ENCODE measurements around the gene IDUA. TPM values are rescaled to one million over a fixed set of nuclear protein-coding genes. Genes with fewer than 3 reads are reported as not detected.
"Not testable (repeated sequence)": the region's sequence is repeated elsewhere in the genome, so short reads cannot be mapped to it uniquely, and the experiment has no call there.

IDUA gene
- total RNA-seq, 2 experiments from 2014 or later = 18.8 to 19.0 TPM

- ChIA-PET CTCF (no interaction called here), POLR2A (no interaction called here)
- Mint-ChIP-seq H3K4me1 (peaks cover 7% of the 10 kb centered on the region), H3K27me3 (peaks cover 6% of the 10 kb centered on the region), H3K27ac (no peak overlapping the region), H3K9me3 (no peaks in the 10 kb centered on the region), H3K4me3 (no peak overlapping the region), H3K36me3 (ENCODE audit: low read depth) (no peaks in the 10 kb centered on the region)
- no peak for DNase-seq
Measured at GRCh38 chr4:991451-992296, 4.8 kb downstream of the IDUA start.

DNA sequence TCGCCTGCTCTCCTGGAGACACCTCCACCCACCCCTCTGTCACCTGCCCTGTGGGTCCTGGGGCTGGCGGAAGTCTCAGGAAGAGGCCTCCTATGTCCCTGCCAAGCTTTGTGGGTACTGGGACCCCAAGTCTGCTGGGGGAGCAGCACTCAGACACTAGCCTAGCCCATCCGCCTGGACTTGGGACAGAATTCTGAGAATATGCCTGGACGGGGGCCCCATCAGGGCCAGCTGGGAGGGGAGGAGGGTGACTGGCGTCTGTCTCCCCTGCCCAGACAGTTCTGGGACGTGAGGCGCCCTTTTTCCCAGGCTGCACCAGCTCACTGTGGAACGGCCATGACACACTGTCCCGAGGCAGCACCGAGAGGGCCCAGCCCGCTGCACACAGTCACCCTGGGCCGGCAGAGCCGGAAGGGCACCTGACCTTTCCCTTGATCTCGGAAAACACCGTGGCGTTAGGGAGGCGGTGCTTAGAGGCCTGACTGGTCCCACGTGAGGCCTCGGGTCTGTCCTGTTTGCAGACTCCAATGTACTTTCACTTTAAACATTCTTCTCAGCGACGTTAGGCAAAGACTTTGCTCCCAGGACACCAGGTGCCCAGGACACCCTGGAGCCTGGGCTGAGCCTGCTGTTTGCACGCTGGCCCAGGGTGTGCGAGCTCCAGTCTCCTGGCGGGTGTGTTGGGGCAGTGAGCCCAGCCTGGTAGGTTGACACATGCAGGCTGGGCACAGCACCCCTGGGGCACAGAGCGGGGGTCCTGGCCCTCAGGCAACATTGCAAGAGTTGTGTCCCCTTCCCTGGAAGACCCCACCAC lies 5.7 kb downstream of the IDUA start:
- Mint-ChIP-seq H3K4me1 (peaks cover 6% of the 10 kb centered on the region), H3K4me3 (no peak overlapping the region), H3K9me3 (no peaks in the 10 kb centered on the region), H3K36me3 (ENCODE audit: low read depth) (no peaks in the 10 kb centered on the region), H3K27me3 (peaks cover 10% of the 10 kb centered on the region), H3K27ac (no peak overlapping the region)
- no peak for DNase-seq
- ChIA-PET POLR2A (no interaction called here), CTCF (no interaction called here)

- H3K4me3 Mint-ChIP-seq = no peak within 1 kb of the TSS
- H3K9me3 Mint-ChIP-seq = no peaks in the 10 kb centered on the region
- CTCF ChIA-PET = no interaction called here
Measured at GRCh38 chr4:993111-994029, 6.5 kb downstream of the IDUA start, which contains the start of gene SLC26A1. Gene SLC26A1, minus strand, starts transcription at chr4:993404. Its CDS starts 1,701 bp downstream, at chr4:991703.

GRCh38 chr4:995311-996026 lies 8.6 kb downstream of the IDUA start:
- Mint-ChIP-seq H3K27me3 (peaks cover 25% of the 10 kb centered on the region), H3K27ac (no peak overlapping the region), H3K4me3 (no peak overlapping the region), H3K36me3 (ENCODE audit: low read depth) (no peaks in the 10 kb centered on the region), H3K4me1 (no peaks in the 10 kb centered on the region), H3K9me3 (no peaks in the 10 kb centered on the region)
- ChIA-PET CTCF (no interaction called here), POLR2A (no interaction called here)
- DNase-seq = no peak

More at GRCh38 chr4:993111-994029, 6.5 kb downstream of the IDUA start, which contains the start of gene SLC26A1:
- no peak within 1 kb of the TSS for H3K27ac Mint-ChIP-seq
- POLR2A ChIA-PET = no interaction called here
- no peaks in the 10 kb centered on the region for H3K4me1 Mint-ChIP-seq
- peaks cover 16% of the 10 kb centered on the region for H3K27me3 Mint-ChIP-seq
- no peak for DNase-seq
- no peaks in the 10 kb centered on the region for H3K36me3 Mint-ChIP-seq (ENCODE audit: low read depth)

DNA sequence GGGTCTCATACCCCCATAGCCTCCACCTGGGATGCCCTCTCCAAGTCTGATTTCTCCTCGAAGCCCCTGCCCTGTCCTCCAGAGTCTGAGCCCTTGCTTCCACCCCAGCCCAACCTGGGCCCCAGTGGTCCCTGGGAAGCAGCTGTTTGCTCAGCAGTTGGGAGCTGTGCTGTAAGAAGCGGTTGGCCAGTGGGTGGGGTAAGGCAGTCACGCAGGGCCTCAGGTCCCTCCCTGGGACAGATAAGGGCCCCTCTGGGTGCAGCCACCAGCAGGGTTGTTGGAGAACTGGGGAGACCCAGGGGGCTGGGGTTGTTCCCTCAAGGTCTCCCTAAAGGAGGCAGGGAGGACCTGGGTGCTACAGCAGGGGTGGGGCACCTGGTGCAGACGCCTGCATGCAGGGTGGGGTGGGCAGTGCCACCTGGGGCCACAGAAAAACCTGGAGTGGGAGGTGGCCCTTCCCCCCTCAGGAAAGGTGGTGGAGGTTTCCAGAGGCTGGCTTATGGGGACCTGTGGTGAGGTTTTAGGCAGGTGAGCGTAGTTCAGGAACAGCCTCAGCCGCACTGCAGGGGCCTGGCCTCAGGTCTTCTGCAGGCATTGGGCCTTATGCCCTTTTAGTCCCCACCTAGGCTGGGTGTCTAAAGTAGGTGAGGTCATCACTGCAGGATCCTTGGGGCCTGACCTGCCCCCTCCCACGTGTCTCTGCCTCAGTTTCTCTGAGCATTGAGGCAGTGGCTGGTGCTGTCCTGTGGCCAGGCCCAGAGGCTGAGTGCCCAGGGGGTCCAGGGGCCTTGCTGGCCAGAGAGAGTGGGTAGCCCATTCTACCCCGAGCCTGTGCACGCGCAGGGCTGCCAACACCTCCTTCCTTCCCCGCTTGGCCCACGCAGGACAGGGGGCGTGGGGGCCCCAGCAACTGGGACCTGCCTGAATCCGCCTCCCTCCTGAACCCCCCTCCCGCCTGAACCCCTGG lies 9.5 kb downstream of the IDUA start:
- Mint-ChIP-seq H3K27ac (no peak overlapping the region), H3K9me3 (no peaks in the 10 kb centered on the region), H3K4me3 (no peak overlapping the region), H3K27me3 (peaks cover 27% of the 10 kb centered on the region), H3K4me1 (no peaks in the 10 kb centered on the region), H3K36me3 (ENCODE audit: low read depth) (no peaks in the 10 kb centered on the region)
- POLR2A ChIA-PET = no interaction called here
- no peak for DNase-seq
- CTCF ChIA-PET = no interaction called here

GRCh38 chr4:996997-997374 lies 10.1 kb downstream of the IDUA start:
- Mint-ChIP-seq H3K36me3 (ENCODE audit: low read depth) (no peaks in the 10 kb centered on the region), H3K27me3 (peaks cover 33% of the 10 kb centered on the region), H3K4me3 (no peak overlapping the region), H3K9me3 (no peaks in the 10 kb centered on the region), H3K4me1 (no peaks in the 10 kb centered on the region), H3K27ac (no peak overlapping the region)
- ChIA-PET CTCF (no interaction called here), POLR2A (no interaction called here)
- DNase-seq = no peak

- no peak overlapping the region for H3K4me3 Mint-ChIP-seq
- no peaks in the 10 kb centered on the region for H3K36me3 Mint-ChIP-seq (ENCODE audit: low read depth)
- no peaks in the 10 kb centered on the region for H3K9me3 Mint-ChIP-seq
- no peak for DNase-seq
- no peak overlapping the region for H3K27ac Mint-ChIP-seq
- H3K27me3 Mint-ChIP-seq = peaks cover 35% of the 10 kb centered on the region
- H3K4me1 Mint-ChIP-seq = no peaks in the 10 kb centered on the region
- CTCF ChIA-PET = no interaction called here
- POLR2A ChIA-PET = no interaction called here
Measured at GRCh38 chr4:997375-998071, 10.7 kb downstream of the IDUA start.

DNA sequence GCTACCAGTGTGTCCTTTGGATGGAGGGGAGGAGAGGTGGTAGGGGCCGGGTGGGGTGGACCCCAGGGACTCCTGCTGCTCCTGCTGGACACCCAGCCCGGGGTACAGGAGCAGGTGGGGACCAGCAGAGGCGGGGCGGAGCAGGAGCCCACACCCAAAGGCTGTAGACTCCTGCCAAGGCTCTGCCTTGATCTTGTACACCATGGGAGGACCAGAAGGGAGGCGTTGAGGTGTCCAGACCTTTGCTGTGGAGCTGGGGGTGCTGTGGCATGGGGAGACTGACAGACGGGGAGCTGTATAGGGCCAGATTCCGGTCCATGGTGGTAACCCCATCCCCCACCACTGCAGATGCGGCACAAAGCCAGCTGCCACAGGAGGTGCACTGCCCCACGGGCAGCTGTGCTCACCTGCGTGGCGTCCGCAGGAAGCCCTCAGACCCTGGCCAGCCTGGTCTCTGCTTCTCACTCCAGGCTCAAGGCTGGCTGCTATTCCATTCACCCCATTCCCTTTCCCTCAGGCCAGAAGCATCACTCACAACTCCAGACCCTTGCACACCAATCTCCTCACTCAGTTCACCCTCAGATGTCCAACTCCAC lies 11.3 kb downstream of the IDUA start:
- H3K27me3 Mint-ChIP-seq = peaks cover 35% of the 10 kb centered on the region
- no peaks in the 10 kb centered on the region for H3K4me1 Mint-ChIP-seq
- ChIA-PET POLR2A (no interaction called here), CTCF (no interaction called here)
- H3K27ac Mint-ChIP-seq = no peak overlapping the region
- no peaks in the 10 kb centered on the region for H3K9me3 Mint-ChIP-seq
- H3K36me3 Mint-ChIP-seq (ENCODE audit: low read depth) = no peaks in the 10 kb centered on the region
- DNase-seq = no peak
- no peak overlapping the region for H3K4me3 Mint-ChIP-seq

DNA sequence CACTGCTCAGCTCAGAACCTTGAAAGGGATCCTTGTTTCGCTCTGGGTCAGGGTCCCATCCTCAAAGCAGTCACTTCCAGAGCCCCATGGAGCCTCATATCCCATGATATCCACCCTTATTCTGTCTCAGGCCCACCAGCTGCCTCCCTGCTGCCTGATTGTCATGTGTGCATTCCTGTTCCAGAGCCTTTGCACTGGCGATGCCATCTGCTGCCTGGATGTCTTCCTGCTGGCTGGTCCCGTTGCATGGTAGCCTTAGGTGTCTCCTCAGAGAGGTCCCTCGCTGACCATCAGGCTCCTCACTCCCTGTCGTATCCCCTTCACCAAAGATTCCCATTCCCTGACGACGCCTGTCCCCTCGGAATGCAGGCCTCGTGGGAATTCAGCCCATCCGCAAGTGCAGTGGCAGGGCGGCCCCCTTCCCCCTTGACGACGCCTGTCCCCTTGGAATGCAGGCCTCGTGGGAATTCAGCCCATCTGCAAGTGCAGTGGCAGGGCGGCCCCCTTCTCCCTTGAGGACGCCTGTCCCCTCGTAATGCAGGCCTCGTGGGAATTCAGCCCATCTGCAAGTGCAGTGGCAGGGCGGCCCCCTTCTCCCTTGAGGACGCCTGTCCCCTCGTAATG lies 12.5 kb downstream of the IDUA start:
- CTCF ChIA-PET; H3K4me3 Mint-ChIP-seq; POLR2A ChIA-PET; H3K36me3 Mint-ChIP-seq (ENCODE audit: low read depth); H3K27ac Mint-ChIP-seq; H3K4me1 Mint-ChIP-seq; DNase-seq; H3K9me3 Mint-ChIP-seq: not testable (repeated sequence)
- H3K27me3 Mint-ChIP-seq = peaks cover 40% of the 10 kb centered on the region

- H3K4me3 Mint-ChIP-seq = no peak overlapping the region
- ChIA-PET CTCF (no interaction called here), POLR2A (no interaction called here)
- no peaks in the 10 kb centered on the region for H3K4me1 Mint-ChIP-seq
- no peak overlapping the region for H3K27ac Mint-ChIP-seq
- H3K36me3 Mint-ChIP-seq (ENCODE audit: low read depth) = no peaks in the 10 kb centered on the region
- H3K9me3 Mint-ChIP-seq = no peaks in the 10 kb centered on the region
- peaks cover 44% of the 10 kb centered on the region for H3K27me3 Mint-ChIP-seq
- DNase-seq = no peak
Measured at GRCh38 chr4:999882-1000425, 13.1 kb downstream of the IDUA start.
